ENCODE results near the gene BAIAP2L2.

Gene BAIAP2L2

DNA sequence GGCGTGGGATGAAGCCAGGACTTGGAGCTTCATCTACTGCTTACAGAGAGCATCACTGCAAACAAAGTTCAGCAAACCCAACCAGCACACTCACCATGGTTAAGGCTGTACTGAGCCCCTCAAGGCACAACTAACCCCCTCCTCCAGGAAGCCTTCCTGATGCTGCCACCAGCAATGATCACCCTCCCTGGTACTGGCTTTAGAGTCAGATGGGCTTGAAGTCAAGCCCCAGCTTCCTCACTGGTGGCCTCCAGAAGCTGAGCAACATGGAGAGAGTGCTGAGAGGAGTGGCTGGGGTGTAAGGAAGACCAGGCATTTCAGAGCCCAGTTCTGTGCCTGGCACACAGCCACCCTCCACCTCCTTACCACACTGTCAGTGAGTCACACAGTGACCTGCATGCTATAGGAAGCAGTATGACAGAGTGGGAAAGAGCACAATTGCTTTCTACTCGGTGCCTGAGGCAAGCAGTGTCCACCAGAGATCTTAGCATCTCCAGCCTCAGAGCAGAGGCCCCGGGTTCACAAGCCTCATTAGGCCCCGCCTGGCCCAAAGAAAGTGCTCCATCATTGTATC is 24.7 kb upstream of the BAIAP2L2 start:
- Histone ChIP-seq H3K4me3 (replicated peaks; ENCODE audit: insufficient read depth, low read length) (no peak overlapping the region), H3K27ac (replicated peaks) (no peak overlapping the region), H3K27me3 (ENCODE audit: insufficient read depth, poor library complexity, severe bottlenecking) (no peaks in the 10 kb centered on the region)
- DNase-seq (ENCODE audit: low read depth in 1 of 2, low spot score in 1 of 2) = peak; percentile 45 to 59
- no peak for TF ChIP-seq GABPA (IDR thresholded peaks at IDR 0.05; ENCODE audit: low read depth)

DNA sequence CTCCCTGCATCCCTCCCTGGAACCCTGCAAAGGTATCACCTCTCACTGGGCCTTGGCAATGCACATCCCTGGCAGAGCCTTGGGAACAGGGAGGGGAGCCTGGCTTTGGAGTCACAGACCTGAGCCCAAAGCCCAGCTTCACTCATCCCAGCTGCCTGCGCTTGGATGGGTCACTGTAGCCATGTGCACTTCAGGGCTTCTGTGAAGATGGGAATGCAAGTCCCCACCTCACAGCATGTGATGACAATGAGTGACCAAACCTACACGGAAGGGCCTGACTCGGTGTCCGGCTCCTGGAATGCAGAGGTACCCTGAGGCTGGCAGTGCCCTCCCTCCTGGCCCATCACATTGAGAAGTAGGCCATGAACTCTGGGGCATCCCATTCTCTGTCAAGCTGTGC is 22.8 kb upstream of the BAIAP2L2 start:
- Histone ChIP-seq H3K27me3 (ENCODE audit: insufficient read depth, poor library complexity, severe bottlenecking) (no peaks in the 10 kb centered on the region), H3K4me3 (replicated peaks; ENCODE audit: insufficient read depth, low read length) (no peak overlapping the region), H3K27ac (replicated peaks) (no peak overlapping the region)
- TF ChIP-seq GABPA (IDR thresholded peaks at IDR 0.05; ENCODE audit: low read depth) (no peak), SPI1 (IDR thresholded peaks at IDR 0.05; ENCODE audit: borderline replicate concordance, low read depth) (no peak), POLR2AphosphoS5 (IDR thresholded peaks at IDR 0.05; ENCODE audit: low read depth) (no peak)
- TF ChIP-seq, protein P1, sequence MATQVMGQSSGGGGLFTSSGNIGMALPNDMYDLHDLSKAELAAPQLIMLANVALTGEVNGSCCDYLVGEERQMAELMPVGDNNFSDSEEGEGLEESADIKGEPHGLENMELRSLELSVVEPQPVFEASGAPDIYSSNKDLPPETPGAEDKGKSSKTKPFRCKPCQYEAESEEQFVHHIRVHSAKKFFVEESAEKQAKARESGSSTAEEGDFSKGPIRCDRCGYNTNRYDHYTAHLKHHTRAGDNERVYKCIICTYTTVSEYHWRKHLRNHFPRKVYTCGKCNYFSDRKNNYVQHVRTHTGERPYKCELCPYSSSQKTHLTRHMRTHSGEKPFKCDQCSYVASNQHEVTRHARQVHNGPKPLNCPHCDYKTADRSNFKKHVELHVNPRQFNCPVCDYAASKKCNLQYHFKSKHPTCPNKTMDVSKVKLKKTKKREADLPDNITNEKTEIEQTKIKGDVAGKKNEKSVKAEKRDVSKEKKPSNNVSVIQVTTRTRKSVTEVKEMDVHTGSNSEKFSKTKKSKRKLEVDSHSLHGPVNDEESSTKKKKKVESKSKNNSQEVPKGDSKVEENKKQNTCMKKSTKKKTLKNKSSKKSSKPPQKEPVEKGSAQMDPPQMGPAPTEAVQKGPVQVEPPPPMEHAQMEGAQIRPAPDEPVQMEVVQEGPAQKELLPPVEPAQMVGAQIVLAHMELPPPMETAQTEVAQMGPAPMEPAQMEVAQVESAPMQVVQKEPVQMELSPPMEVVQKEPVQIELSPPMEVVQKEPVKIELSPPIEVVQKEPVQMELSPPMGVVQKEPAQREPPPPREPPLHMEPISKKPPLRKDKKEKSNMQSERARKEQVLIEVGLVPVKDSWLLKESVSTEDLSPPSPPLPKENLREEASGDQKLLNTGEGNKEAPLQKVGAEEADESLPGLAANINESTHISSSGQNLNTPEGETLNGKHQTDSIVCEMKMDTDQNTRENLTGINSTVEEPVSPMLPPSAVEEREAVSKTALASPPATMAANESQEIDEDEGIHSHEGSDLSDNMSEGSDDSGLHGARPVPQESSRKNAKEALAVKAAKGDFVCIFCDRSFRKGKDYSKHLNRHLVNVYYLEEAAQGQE (IDR thresholded peaks at IDR 0.05; ENCODE audit: insufficient replicate concordance, low read depth) = no peak
- TF ChIP-seq, protein P2, sequence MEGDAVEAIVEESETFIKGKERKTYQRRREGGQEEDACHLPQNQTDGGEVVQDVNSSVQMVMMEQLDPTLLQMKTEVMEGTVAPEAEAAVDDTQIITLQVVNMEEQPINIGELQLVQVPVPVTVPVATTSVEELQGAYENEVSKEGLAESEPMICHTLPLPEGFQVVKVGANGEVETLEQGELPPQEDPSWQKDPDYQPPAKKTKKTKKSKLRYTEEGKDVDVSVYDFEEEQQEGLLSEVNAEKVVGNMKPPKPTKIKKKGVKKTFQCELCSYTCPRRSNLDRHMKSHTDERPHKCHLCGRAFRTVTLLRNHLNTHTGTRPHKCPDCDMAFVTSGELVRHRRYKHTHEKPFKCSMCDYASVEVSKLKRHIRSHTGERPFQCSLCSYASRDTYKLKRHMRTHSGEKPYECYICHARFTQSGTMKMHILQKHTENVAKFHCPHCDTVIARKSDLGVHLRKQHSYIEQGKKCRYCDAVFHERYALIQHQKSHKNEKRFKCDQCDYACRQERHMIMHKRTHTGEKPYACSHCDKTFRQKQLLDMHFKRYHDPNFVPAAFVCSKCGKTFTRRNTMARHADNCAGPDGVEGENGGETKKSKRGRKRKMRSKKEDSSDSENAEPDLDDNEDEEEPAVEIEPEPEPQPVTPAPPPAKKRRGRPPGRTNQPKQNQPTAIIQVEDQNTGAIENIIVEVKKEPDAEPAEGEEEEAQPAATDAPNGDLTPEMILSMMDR (IDR thresholded peaks at IDR 0.05; ENCODE audit: insufficient read depth, low read length) = no peak
- no peak for DNase-seq (ENCODE audit: low read depth in 1 of 2, low spot score in 1 of 2)

DNA sequence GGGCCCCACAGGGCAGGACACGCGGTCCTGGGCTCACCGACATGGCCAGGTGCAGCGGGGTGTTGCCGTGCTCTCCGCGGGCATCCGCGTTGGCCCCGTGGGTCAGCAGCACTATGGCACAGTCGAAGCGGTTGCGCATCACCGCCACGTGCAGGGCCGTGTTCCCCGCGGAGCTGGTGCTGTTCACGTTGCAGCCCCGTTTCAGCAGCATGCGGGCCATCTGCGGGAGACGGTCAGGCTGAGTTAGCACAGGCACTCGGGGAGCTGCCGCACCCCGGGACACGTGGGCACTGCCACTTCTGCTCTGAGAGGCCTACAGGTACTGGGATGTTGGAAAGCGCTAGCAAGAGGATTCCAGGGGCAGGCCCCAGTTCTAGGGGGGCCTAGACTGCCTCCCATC is 22.3 kb upstream of the BAIAP2L2 start:
- Histone ChIP-seq H3K4me3 (replicated peaks; ENCODE audit: insufficient read depth, low read length) (no peak overlapping the region), H3K27ac (replicated peaks) (no peak overlapping the region), H3K27me3 (ENCODE audit: insufficient read depth, poor library complexity, severe bottlenecking) (no peaks in the 10 kb centered on the region)
- TF ChIP-seq, protein P1 (IDR thresholded peaks at IDR 0.05; ENCODE audit: insufficient replicate concordance, low read depth) = no peak
- TF ChIP-seq POLR2AphosphoS5 (IDR thresholded peaks at IDR 0.05; ENCODE audit: low read depth) (no peak), GABPA (IDR thresholded peaks at IDR 0.05; ENCODE audit: low read depth) (no peak), SPI1 (IDR thresholded peaks at IDR 0.05; ENCODE audit: borderline replicate concordance, low read depth) (no peak)
- TF ChIP-seq, protein P2 (IDR thresholded peaks at IDR 0.05; ENCODE audit: insufficient read depth, low read length) = no peak
- DNase-seq (ENCODE audit: low read depth in 1 of 2, low spot score in 1 of 2) = no peak

DNA sequence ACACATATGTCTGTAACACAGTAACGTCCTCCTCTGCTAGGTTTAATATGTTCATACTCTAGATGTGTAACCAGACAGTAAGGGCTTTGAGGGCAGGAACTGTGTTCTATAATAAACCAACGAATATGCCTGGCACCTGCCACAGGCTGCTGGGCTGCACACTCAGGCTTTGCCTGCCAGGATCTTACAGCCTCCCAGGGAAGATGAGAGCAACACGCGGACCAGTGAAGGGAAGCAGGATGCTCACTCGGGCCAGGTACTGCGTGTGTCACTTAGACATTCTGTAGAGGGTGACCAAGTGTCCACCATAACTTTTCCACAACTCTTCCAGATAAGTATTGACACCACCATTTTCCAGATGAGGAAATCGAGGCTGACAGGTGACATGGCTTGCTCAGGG is 21.7 kb upstream of the BAIAP2L2 start:
- DNase-seq (ENCODE audit: low read depth in 1 of 2, low spot score in 1 of 2) = no peak
- Histone ChIP-seq H3K4me3 (replicated peaks; ENCODE audit: insufficient read depth, low read length) (no peak overlapping the region), H3K27ac (replicated peaks) (no peak overlapping the region), H3K27me3 (ENCODE audit: insufficient read depth, poor library complexity, severe bottlenecking) (no peaks in the 10 kb centered on the region)
- TF ChIP-seq POLR2AphosphoS5 (IDR thresholded peaks at IDR 0.05; ENCODE audit: low read depth) (no peak), SPI1 (IDR thresholded peaks at IDR 0.05; ENCODE audit: borderline replicate concordance, low read depth) (no peak), GABPA (IDR thresholded peaks at IDR 0.05; ENCODE audit: low read depth) (no peak)
- TF ChIP-seq, protein P2 (IDR thresholded peaks at IDR 0.05; ENCODE audit: insufficient read depth, low read length) = no peak
- TF ChIP-seq, protein P1 (IDR thresholded peaks at IDR 0.05; ENCODE audit: insufficient replicate concordance, low read depth) = no peak

Data from HL-60 (cell line).